GM19467 (cell line): Measurements from ENCODE around the gene RNF126.
"Not testable (repeated sequence)": the region's sequence is repeated elsewhere in the genome, so short reads cannot be mapped to it uniquely, and the experiment has no call there.

Experiments
- ATAC-seq: cut with Tn5 transposase; IDR thresholded peaks from one replicate; pipeline ENCODE4 v1.9.1; 2021; ENCODE audit warnings: mild to moderate bottlenecking, moderate library complexity; ENCODE audit not compliant: unreplicated experiment

The RNF126 gene

DNA sequence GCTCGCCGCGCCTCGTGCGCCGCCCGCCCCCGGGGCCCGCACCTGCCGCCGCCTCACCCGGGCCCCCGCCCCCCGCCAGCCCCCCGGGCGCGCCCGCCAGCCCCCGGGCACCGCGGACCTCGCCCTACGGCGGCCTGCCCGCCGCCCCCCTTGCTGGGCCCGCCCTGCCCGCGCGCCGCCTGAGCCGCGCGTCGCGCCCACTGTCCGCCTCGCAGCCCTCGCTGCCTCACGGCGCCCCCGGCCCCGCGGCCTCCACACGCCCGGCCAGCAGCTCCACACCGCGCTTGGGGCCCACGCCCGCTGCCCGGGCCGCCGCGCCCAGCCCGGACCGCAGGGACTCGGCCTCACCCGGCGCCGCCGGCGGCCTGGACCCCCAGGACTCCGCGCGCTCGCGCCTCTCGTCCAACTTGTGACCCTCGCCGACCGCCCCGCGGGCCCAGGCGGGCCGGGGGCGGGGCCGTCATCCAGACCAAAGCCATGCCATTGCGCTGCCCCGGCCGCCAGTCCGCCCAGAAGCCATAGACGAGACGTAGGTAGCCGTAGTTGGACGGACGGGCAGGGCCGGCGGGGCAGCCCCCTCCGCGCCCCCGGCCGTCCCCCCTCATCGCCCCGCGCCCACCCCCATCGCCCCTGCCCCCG lies 46.8 kb downstream of the RNF126 start:
- no peak for ATAC-seq

DNA sequence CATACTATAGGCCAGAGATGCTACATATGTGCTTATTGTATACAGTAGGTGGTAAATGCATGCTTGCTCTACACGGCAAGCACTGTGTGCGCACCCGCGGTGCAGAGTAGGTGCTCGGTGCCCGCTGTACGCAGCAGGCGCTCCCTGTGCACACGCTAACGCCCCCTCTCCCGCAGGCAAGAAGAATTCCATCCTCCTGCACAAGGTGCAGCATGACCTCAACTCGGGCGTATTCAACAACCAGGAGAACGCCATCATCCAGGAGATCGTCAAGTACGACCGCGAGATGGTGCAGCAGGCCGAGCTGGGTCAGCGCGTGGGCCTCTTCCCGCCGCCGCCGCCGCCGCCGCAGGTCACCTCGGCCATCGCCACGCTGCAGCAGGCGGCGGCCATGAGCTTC lies 47.4 kb downstream of the RNF126 start:
- ATAC-seq = no peak

DNA sequence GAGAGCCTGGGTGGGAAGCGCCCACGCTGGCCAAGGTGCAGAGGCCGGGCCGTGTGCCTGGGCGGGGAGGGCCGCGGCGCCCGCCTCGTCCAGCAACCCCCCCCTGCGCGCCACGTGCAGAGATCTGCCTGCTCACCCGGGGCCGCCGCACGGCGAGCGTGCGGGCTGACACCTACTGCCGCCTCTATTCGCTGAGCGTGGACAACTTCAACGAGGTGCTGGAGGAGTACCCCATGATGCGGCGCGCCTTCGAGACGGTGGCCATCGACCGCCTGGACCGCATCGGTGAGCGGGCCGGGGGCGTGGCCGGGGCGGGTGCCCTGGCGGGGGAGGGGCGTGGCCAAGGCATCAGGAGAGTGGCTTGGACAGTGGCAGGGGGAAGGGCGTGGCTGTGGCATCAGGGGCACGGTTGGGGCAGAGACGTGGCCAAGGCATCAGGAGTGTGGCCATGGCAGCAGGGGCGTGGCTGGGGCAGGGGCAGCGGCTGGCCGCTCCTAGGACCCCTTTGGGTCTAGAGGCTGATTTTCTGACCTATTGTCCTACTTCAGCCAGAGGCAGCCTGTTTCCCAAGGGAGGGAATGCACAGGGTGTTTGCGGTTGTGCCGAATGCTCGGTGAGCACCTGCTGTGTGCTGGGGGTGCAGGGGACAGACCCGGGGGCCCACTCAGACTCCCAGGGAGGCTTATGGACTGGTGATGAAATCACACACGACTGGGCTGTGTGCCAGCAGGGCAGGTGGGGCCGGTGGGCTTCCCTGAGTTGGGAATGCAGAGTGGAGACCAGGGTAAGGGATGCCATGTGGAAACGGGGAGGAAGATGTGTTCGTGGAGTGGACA lies 49.1 kb downstream of the RNF126 start:
- no peak for ATAC-seq

DNA sequence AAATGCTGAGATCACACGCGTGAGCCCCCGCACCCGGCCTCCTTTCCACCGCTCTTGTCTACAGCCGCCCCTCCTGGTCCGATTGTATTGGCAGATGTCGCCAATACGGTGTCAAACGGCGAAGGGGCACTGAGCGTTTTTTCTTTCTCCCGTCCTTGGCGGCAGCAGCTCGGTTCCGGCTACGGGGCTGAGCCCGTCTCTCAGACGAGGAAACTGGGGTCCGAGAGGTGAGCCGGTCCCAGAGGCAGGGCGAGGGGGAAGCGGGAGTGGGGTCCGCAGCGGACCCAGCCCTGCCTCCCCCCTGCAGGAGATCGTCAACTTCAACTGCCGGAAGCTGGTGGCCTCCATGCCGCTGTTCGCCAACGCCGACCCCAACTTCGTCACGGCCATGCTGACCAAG lies 50.1 kb downstream of the RNF126 start:
- ATAC-seq = no peak

DNA sequence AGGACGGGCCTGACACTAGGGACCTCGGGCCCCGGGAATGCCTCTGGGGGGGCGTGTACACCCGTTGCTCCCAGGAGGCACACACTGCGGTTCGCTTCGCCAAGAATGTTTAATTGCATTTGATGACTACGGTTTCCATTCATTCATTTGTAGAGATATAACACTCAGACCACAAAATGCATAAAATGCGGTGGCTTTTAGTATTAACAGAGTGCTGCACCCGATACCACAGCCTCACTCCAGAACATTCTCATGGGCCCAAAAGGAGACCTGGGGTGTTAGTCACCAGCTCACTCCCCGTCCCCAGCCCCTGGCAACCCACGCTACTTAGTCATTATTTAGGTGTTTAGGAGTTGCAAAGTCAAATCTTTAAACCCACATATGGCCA lies 51.5 kb downstream of the RNF126 start:
- ATAC-seq = no peak

DNA sequence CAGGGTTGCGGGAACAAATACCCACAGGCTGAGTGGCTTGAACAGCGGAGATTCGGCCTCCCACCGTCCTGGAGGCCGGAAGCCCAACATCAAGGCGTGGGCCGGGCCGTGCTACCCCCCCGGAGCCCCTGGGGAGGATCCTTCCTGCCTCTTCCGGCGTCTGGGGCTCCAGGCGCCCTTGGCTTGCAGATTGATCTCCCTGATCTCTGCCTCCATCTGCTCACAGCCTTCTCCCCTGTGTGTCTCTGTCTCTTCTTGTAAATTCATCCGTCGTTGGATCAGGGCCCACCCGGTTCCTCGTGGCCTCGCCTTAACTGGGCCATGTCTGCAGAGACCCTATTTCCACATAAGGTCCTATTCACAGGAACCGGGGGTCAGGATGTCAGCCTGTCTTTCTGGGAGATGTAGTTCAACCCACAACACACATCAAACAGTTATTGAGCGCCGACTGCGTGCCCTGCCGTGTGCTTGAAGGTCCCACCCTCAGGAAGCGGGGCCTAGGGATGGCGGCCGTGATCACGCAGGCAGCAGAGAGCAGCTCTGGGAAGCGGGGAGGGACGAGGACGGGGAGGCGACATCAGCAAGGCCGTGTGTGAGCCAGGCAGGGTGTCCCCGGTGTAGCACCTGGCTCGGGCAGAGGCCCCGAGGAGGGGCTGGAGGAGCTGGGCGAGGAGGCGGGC lies 52.1 kb downstream of the RNF126 start:
- ATAC-seq = no peak

DNA sequence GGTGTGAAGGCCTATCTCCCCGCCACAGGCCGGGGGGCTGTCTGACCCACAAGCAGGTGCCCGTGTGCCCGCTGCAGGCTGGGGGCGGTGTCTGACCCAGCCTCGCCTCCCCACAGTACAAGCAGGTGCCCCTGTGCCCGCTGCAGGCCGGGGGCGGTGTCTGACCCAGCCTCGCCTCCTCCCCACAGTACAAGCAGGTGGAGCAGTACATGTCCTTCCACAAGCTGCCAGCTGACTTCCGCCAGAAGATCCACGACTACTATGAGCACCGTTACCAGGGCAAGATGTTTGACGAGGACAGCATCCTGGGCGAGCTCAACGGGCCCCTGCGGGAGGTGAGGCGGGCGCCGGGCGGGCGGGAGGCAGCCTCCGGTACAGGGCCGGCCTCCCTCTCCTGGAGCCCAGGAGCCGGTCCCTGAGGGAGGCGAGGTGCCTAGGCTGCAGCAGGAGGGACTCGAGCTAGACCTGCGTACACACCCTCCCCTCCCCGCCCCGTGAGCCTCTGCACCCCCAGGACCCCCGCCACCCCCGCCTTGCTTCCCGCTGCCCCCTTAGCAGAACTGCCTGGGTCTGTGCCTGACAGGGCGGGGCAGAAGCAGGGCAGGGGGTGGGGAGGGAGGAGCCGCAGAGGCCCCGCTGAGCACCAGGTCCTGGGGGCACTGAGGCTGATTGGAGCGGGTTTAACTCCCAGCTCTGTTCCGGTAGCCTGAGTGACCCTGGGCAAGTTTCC lies 52.8 kb downstream of the RNF126 start:
- ATAC-seq = no peak

DNA sequence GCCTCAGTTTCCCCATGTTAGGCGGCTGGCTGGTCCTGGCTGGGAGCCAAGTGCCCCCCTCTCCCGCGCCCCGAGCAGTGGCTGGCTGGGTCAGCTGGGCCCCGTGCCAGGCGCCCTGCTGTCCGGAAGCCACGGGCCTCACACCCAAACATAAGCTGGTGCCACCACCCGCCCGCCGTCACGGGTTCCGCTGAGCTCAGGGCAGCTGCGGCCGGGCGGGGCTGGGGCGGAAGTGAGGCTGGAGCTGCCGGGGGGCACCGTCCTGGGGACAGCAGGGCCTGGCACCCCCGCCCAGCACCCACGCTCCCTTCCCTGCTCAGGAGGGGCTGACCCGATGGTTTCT lies 54.0 kb downstream of the RNF126 start:
- ATAC-seq = no peak

DNA sequence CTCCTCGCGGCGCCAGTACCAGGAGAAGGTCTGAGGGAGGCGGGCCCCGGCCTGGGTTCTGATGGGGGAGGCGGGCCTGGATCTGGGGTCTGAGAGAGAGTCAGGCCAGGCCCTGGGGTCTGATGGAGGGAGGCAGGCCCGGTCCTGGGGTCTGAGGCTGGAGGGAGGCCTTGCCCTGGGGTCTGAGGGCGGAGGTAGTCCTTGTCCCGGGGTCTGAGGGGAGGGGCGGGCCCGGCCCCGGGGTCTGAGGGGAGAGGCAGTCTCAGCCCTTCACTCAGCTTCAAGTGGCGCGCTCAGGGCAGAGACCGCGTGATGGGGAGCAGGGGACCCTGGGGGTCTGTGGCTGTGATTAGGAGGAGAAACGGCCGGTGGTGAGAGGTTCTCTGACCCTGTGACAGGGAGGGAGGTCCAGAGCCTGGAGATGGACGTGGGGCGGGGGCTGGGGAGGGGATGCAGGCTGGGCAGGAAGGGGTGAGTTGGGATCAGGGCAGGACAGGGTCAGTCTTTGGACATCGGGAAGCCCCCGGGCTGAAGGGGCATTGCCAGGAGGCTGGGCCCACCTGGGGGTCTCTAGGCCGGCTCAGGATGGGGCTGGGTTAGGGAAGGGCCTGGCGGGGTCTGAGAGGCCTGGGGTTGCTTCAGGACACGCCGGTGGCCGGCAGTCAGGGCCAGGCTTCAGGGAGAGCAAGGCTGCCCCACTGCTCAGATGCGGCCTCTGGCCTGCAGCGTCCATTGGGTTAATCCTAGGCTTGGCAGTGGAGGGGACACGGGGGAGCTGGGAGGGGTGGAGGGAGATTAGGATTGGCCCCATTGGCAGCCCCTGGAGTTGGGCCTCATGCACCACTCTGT lies 54.6 kb downstream of the RNF126 start:
- no peak for ATAC-seq

DNA sequence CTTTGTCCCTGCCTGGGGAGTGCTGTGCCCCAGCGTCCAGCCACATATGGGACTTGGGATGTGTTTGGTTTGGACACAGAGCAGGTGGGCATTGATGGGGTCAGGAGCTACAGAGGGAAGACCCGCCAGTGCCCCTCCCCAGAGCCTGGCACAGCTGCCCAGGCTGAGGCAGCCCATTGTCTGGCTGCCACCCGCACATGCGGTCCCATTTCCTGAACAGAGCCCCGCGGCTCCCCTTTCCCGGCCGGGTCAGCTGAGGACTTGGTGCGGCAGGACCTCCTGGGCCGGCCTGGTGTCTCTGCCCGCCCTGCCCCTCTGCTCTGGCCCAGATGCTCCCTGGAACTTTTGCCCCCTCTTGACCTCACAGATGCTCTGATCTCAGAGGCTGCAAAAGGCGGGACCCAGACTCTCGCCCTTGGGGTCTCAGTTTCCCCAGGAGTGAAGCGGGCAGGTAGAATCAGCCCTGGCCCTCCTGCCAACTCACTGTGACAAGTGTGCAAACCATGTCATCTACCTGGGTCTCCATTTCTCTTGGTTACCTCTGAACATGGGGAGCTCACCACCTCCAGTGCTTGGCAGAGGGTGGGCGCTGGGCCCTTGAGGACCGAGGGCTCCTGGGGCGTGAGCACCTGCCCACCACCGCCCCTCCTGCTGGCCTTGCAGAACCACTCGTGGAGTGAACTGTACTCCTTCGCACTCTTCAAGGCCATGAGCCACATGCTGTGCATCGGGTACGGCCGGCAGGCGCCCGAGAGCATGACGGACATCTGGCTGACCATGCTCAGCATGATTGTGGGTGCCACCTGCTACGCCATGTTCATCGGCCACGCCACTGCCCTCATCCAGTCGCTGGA lies 55.5 kb downstream of the RNF126 start:
- no peak for ATAC-seq

DNA sequence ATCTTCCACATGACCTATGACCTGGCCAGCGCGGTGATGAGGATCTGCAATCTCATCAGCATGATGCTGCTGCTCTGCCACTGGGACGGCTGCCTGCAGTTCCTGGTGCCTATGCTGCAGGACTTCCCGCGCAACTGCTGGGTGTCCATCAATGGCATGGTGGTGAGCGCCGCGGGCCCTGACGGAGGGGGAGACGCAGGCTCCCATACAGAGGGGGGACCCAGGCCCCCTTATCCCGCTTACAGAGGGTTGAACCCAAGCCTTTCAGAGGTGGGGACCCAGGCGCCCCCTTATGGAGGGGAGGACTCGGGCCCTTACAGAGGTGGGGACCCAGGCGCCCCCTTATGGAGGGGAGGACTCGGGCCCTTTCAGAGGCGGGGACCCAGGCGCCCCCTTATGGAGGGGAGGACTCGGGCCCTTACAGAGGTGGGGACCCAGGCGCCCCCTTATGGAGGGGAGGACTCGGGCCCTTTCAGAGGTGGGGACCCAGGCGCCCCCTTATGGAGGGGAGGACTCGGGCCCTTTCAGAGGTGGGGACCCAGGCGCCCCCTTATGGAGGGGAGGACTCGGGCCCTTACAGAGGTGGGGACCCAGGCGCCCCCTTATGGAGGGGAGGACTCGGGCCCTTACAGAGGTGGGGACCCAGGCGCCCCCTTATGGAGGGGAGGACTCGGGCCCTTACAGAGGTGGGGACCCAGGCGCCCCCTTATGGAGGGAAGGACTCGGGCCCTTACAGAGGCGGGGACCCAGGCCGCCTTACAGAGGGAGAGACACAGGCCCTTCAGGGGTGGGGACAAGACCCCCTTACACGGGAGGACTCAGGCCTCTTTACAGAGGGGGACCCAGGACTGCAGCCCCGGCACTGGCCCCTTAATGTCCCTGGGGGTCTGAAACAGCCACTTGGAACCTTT lies 57.7 kb downstream of the RNF126 start:
- not testable (repeated sequence) for ATAC-seq

DNA sequence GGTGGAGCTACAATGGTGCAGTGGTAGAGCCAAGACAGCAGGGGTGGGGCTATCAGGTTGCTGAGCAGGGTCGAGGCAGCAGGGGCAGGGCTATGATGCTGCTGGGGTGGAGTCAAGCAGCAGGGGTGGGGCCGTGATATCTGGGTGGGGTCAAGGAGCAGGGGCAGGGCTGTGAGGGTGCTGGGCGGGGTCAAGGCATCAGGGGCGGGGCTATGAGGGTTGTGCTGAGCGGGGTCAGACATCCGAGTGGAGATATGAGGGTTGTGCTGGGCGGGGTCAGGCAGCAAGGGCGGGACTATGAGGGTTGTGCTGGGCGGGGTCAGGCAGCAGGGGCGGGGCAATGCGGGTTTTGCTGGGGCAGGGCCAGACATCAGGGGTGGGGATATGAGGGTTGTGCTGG lies 58.7 kb downstream of the RNF126 start:
- no peak for ATAC-seq

DNA sequence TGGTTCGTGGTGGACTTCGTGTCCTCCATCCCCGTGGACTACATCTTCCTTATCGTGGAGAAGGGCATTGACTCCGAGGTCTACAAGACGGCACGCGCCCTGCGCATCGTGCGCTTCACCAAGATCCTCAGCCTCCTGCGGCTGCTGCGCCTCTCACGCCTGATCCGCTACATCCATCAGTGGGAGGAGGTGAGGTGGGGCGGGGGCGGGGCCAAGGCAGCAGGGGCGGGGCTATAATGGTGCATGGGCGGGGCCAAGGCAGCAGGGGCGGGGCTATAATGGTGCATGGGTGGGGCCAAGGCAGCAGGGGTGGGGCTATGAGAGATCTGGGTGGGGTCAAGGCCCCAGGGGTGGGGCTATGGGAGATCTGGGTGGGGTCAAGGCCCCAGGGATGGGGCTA lies 59.2 kb downstream of the RNF126 start:
- not testable (repeated sequence) for ATAC-seq

DNA sequence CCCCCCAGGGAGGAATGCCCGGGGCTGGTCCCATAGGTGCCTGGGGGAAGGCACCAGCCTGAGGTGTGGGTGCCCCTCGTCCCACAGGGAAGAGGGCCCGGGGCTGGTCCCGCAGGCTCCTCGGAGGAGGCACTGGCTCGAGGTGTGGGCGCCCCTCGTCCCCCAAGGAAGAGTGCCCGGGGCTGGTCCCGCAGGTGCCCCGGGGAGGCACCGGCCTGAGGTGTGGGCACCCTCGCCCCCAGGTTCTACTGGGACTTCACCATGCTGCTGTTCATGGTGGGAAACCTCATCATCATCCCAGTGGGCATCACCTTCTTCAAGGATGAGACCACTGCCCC lies 59.7 kb downstream of the RNF126 start:
- ATAC-seq = not testable (repeated sequence)

DNA sequence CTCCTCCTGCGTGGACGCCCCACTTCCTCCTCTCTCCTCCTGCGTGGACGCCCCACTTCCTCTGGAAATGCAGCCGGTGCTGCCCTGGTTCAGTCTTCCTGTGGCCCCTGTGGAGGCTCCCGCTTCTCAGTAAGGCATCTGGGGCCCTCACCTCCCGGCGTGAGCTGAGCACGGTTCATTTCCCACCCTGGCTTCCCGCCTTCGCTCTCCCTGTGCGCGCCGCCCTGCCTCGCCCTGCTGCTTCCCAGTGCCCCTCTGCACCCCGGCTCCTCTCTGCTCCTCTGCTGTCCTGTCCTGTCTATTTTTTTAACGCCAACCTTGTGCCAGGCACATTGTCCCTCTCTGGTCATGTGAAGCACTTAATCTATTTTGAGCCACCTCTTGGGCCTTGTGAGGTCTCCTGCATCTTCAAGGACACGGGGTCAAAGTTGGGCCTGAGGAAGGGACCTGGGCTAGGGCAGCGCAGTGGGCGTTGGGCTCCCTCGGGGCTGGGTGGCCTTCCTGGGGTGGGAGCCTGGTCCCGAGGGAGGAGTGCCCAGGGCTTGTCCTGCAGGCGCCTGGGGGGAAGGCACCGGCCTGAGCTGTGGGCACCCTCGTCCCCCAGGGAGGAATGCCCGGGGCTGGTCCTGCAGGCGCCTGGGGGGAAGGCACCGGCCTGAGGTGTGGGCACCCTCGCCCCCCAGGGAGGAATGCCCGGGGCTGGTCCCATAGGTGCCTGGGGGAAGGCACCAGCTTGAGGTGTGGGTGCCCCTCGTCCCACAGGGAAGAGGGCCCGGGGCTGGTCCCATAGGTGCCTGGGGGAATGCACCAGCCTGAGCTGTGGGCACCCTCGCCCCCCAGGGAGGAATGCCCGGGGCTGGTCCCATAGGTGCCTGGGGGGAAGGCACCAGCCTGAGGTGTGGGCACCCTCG lies 60.4 kb downstream of the RNF126 start:
- ATAC-seq = no peak

DNA sequence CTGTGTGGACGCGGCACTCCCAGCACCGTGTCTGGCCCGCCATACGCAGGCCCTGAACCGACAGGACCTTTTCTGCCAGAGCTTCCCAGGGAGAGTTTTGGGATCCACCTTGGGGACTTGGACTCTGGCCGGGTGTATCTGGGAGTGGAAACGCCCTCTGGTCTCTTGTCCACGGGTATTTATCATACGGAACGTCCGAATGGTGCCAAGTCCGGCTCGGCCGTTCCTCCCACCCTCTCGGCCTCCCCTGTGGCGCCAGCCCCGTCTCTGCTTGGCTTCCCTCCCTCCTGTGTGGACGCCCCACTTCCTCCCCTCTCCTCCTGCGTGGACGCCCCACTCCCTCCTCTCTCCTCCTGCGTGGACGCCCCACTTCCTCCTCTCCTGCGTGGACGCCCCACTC lies 61.2 kb downstream of the RNF126 start:
- ATAC-seq = no peak

DNA sequence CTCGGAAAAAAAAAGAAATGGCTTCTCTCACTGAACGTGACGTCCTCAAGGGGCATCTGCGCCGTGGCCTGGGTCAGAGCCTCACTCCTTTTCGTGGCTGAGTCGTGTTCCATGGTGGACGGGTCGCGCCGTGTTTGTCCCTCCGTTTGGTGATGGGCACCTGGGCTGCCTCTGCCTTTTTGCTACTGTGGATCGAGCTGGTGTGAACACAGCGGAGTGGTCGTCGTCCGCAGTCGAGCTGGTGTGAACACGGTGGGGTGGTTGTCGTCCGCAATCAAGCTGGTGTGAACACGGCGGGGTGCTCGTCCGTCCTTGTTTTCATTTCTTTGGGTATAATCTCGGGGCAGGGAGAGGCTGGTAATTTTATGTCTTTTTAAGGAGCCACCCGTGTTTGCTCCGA lies 61.7 kb downstream of the RNF126 start:
- no peak for ATAC-seq
